ENCODE measurements around the gene ELOVL5. TPM values are rescaled to one million over a fixed set of nuclear protein-coding genes. Genes with fewer than 3 reads are reported as not detected.

ELOVL5 gene
- total RNA-seq, 1 experiment from 2014 or later = 42.9 TPM

DNA sequence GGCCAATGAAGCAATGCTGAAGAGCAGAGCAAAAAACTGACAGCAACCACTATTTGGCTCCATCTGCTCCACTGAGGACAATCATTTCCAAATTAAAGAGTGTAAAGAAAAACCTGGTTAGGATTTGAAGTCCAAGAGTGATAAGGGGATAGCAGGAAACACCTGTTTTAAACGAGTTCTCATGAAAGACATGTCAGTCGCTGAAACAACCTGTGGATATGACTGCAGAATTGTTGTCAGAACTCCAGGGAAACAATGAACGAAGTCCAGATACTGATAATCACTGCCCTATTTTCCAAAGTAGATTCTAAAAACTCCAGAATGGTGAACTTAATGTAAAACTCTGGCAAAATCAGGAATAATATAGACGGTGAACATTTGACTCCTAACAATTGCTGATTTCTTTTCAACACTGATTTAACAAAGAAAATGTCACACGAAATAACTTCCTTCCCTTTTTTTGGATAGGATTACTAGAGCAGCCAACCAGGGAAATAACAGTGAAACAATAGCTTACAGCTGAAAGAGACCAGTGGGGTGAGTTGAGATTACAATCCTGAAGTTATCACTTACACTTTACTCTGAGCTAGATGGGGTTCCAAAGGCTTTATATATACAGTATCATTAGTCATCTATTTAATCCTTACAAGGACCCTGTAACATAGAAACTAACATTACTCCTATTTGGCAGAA lies 83.7 kb downstream of the ELOVL5 start:
- DNase-seq (ENCODE audit: low read depth, low spot score) = no peak
- in situ Hi-C loops (cut with HindIII; ENCODE audit: low pct_unique_long_range_greater_than_20kb, low sequenced_read_pairs) = no loop called here

DNA sequence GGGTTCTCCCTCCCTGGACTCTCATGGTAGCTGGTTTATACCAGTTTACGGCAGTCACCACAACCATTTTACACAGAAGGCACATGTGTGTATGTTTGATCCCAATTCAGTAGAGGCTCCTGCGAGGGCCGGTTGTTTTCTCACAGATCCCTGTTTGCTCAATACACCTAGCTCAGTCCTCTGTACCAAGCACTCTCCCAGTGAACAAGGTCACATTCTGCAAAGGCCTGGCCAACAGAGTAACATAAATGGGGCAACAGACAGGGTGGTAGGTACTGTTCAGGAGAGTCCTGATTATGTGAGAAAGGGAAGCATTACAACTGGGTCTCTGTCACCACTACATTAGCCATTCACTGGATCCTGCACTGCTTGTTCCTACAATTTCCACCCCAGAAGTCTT lies 84.4 kb downstream of the ELOVL5 start:
- in situ Hi-C loops (cut with HindIII; ENCODE audit: low pct_unique_long_range_greater_than_20kb, low sequenced_read_pairs) = no loop called here
- DNase-seq (ENCODE audit: low read depth, low spot score) = no peak

DNA sequence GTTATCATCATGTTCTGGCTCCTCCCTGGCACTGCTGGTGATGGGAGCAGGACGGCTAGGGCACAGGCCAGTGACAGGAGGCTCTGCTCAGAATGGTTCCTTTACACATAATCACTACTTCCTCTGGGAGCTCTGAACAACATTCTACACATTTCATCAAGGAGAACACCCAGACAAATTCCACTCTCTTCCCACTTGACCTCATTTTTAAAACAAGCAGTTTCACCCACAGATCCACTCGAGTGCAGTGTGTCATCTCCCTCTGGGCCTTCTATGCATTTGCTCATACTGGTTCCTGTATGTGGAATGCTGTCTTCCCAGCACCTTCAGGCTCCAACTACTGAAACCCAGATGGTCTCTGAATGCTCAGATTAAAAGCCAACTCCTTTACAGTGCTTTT lies 84.8 kb downstream of the ELOVL5 start:
- in situ Hi-C loops (cut with HindIII; ENCODE audit: low pct_unique_long_range_greater_than_20kb, low sequenced_read_pairs) = no loop called here
- no peak for DNase-seq (ENCODE audit: low read depth, low spot score)

DNA sequence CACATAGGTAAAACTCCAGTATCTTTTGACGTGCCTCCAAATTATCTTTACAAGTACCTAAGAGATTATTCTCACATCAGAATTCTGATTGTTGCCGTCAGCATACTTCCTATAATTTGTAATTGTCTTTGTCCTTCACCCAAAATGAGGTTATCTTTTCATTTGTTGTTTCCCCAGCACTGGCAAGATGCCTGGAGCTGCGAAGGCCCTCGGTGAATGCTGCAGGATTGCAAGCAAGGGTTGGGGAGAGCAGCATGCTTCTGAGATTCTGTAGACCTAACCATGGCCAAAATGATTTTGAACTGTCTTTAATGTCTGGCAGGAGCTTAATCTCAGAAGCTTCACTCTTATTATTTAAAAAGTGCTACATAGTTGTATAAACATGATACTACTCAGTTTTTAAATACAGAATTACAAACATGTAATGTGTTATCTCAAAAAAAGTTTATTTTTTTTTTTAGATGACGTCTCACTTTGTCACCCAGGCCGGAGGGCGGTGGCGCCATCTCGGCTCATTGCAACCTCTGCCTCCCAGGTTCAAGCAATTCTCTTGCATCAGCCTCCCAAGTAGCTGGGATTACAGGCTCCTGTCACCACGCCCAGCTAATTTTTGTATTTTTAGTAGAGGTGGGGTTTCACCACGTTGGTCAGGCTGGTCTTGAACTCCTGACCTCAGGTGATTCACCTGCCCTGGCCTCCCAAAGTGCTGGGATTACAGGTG lies 88.7 kb downstream of the ELOVL5 start:
- in situ Hi-C loops (cut with HindIII; ENCODE audit: low pct_unique_long_range_greater_than_20kb, low sequenced_read_pairs) = no loop called here
- DNase-seq (ENCODE audit: low read depth, low spot score) = no peak

DNA sequence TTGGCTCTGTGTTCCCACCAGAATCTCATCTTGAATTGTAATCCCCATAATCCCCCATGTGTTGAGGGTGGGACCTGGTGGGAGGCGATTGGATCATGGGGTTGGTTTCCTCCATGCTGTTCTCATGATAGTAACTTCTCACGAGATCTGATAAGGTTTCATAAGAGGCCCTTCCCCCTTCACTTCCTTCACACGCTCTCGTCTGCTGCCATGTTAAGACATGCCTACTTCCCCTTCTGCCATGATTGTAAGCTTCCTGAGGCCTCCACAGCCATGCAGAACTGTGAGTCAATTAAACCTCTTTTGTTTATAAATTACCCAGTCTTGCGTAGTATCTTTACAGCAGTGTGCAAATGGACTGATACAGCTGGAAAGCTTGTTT lies 90.0 kb downstream of the ELOVL5 start:
- no peak for DNase-seq (ENCODE audit: low read depth, low spot score)
- in situ Hi-C loops (cut with HindIII; ENCODE audit: low pct_unique_long_range_greater_than_20kb, low sequenced_read_pairs) = no loop called here

DNA sequence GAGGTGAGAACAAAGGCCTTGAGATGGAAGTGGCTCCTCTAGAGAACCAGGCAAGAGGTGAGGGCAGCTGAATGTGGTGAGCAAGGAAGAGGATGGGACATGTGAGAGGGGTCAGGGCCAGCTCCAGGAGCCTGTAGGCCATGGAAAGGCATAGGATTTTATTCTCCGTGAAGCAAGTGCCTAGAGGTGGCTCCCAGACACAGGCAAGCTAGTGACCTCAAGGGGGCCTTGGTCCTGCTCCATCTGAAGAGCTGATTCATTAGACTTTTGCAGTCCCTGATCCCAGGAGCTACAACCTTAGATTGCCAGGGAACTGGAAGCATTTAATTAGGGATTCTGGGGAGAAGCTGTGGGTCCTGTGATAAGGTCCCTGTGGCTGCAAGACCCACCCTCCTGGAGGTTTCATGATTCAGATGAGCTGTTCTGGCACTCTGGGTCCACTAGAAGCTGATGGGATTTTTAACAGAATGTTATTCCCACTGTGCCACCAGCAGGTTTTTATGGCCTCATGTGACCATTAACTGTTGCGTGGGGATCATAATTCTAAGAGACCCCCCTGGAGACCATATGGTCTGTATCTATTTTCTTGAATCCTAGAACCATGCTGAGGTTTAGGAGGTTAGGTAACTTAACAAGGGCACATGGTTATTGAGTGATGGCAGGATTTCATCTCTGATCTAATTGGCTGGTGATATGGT lies 90.5 kb downstream of the ELOVL5 start:
- in situ Hi-C loops (cut with HindIII; ENCODE audit: low pct_unique_long_range_greater_than_20kb, low sequenced_read_pairs) = no loop called here
- no peak for DNase-seq (ENCODE audit: low read depth, low spot score)

DNA sequence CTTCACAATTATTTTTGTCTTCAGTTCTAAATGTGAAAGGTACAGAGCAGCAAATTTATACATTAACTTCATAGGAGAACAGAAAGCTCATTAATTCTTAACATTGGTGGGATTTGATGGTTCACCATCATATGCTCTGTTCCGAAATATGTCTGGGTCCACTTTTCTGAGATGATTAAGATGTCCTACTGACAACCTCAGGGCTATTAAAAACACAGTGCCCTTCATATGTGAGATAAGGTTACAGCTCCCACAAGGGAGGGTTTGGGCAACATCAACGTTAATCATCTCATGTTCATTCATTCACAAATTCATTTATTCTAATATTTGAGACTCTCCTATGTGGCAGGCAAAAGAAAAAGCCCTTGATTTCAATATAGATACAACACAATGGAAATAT lies 91.2 kb downstream of the ELOVL5 start:
- in situ Hi-C loops (cut with HindIII; ENCODE audit: low pct_unique_long_range_greater_than_20kb, low sequenced_read_pairs) = no loop called here
- no peak for DNase-seq (ENCODE audit: low read depth, low spot score)

DNA sequence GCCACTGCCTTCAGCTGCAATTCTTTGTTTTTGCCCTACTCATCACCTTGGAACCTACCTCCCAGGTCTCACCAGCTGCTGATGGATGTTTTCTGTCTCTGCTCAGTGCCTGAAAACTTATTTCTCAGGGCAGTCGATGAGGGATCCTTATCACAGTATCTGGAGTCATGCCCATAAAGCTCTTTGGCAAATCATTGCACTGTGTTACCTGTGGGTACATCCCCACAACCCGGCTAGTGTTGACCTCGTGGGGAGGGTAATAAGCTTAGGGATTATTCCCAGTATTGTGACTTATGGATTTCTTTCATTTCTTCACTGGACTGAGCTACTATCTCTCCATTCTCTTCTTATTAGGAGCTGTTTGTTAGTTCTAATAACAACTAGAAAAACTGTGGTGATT lies 91.7 kb downstream of the ELOVL5 start:
- no peak for DNase-seq (ENCODE audit: low read depth, low spot score)
- in situ Hi-C loops (cut with HindIII; ENCODE audit: low pct_unique_long_range_greater_than_20kb, low sequenced_read_pairs) = no loop called here

DNA sequence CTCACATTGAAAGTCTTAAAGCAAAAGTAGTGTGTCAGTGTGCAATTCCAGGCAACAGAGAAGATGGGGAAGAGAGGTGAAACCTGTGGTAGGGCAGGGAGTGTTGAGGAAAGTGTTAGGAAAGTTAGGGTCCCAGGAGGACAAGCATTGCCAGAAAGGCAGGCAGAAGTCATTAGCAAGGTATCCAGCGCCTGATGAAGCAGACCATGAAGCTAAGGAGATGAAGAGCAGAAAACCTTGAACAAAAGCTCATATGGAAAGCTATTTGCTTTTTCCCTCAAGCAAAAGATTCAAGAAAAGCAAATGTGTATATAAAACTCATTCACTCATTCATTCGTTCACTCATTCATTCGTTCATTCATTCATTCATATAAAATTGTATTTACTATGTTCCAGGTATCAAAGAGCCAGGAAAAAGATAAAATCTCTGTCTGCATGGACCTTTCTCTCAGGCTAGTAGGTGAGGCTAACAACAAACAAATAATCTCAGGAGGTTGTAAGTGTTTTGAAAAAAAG lies 96.5 kb downstream of the ELOVL5 start:
- DNase-seq (ENCODE audit: low read depth, low spot score) = no peak
- in situ Hi-C loops (cut with HindIII; ENCODE audit: low pct_unique_long_range_greater_than_20kb, low sequenced_read_pairs) = no loop called here

DNA sequence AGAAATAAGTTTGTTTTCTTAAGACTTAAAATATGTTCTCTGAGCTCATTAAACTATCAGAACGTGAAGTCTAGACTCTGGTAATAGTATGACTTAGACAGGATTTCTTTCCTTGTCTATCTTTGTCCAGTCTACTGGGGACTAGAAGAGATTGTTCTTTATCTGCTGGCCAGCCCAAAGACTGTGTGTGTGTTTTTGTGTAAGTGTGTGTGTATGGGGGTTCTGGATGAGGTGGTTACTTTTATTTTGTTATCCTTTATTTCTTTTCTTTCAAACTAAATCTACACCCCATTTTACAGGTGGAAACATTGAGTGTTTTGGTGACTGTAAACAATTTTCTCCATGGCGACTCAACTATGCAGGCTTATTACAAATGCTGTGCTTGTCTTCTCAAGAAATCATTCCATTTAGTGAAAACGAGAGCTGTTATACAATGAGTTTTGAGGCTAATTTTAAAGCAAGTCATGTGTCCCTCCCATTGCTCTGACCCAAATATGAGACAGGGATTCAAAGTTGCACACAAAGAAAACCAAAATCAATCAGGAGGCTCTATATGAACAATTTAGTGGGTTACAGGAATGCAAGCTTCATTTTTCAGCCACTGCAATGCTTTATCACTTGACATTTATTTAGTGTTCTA lies 97.6 kb downstream of the ELOVL5 start:
- peak; percentile 5 for DNase-seq (ENCODE audit: low read depth, low spot score)
- in situ Hi-C loops (cut with HindIII; ENCODE audit: low pct_unique_long_range_greater_than_20kb, low sequenced_read_pairs) = no loop called here

DNA sequence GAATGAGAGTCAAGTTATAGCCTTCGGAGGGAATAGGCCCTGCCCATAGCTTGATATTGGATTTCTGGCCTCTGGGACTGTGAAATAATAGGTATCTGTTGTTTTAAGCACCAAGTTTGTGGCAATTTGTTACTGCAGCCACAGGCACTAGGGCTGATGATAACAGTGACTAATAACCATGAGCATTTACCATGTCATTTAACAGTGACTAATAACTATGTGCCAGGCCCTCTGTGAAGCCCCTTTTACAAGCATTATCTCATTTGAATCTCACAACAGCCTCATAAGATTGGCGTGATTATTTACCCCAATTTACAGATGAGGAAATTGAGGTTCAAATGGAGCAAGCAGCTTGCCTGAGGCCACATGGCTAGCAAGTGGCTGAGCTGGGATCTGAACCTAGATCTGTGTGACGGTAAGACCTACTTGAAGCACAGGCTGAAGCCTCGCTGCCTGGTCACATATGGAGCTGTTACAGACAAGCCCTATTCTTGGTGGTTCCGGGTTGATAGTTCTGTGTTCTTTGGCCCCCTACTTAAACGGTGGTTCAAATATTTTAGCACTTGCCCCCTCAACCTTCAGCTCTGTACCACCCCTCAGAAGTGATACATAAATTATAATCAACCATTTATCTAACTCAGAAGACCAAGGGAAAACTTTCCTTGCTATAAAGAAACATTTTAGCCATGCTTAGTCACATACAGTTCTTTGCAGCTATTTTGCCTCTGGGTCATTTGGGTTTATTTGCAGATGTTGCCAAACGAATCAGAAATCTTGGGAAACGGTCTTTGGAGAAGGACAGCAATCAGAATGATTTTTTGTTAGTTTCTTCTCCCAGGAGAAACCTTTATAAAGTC lies 98.3 kb downstream of the ELOVL5 start:
- DNase-seq (ENCODE audit: low read depth, low spot score) = peak; percentile 49
- in situ Hi-C loops (cut with HindIII; ENCODE audit: low pct_unique_long_range_greater_than_20kb, low sequenced_read_pairs) = no loop called here

DNA sequence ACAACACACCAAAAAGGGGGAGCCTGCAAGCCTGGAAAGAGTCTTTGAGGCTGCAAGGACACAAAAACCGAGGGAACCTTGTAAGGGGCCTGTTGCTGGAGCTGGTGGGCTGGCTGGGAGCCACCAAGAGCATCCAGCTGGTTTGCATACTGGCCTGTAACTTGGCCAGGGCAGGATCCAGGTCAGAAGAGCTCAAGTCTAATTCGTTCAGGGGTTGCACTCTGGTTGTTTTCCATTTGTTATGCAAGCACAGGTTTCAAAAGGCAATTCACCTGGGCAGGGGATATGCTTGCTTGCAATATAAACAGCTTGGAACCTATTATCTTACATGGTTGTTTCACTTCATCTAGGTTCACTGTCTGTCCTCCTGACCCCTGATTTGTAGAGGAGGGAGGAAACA lies 101.8 kb downstream of the ELOVL5 start:
- in situ Hi-C loops (cut with HindIII; ENCODE audit: low pct_unique_long_range_greater_than_20kb, low sequenced_read_pairs) = no loop called here
- DNase-seq (ENCODE audit: low read depth, low spot score) = no peak

DNA sequence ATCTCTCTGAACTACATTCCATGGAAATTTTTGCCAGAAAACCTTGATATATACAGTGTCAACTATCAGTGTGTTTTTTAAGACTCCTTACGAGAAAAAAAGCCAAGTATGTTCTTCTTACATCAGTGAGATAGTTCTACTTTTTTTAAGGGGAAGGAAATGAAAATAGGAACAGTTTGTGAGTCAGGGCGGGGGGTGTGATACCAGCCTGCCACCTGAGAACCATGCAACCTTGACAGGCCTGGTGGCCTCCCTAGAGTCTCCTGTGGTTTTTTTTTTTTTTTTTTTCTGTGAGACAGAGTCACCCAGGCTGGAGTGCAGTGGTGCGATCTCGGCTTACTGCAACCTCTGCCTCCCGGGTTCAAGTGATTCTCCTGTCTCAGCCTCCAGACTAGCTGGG lies 103.8 kb downstream of the ELOVL5 start:
- no peak for DNase-seq (ENCODE audit: low read depth, low spot score)
- in situ Hi-C loops (cut with HindIII; ENCODE audit: low pct_unique_long_range_greater_than_20kb, low sequenced_read_pairs) = no loop called here

DNA sequence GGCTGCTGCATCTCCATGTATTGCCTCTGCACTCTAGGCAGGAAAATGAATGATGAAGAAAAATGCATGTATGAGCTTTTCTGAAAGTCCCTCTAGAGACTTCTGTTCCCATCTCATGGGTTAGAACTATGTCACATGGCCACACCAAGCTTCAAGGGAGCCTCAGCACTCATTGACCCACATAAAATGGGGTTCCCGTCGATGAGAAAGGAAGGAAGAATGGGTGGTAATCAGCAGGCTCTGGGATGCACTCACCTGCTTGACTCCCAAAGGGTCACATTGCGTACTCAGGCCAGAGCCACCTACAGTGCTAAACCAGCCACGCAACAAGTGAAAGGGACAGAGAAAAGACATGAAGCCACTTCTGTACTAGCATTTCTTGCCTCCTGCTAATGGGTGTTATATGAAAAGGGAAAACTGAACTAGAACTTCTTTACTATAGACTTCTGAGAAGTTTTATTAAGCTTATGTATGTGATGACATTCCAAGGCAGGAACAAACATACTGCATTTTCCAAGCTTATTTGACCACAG lies 104.3 kb downstream of the ELOVL5 start:
- in situ Hi-C loops (cut with HindIII; ENCODE audit: low pct_unique_long_range_greater_than_20kb, low sequenced_read_pairs) = no loop called here
- DNase-seq (ENCODE audit: low read depth, low spot score) = no peak

DNA sequence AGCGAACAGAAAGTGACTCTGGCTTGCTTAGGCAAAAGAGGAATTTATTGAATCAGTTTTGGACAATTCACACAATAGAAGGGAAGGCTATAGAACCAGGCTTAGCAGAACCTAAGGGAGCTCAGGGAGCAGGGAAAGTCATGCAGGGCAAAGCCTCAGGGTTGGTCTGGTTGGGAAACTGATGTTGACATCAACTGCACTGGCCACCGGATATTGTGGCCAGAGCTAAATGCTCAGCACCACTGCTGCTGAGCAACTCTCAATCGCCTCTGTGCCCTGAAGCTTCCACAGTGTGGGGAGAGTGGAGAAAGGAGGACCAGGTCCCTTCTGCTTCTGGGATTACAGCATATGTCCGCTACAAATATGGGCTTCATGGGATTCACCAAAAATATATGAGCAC lies 106.8 kb downstream of the ELOVL5 start:
- DNase-seq (ENCODE audit: low read depth, low spot score) = peak; percentile 17
- in situ Hi-C loops (cut with HindIII; ENCODE audit: low pct_unique_long_range_greater_than_20kb, low sequenced_read_pairs) = no loop called here

DNA sequence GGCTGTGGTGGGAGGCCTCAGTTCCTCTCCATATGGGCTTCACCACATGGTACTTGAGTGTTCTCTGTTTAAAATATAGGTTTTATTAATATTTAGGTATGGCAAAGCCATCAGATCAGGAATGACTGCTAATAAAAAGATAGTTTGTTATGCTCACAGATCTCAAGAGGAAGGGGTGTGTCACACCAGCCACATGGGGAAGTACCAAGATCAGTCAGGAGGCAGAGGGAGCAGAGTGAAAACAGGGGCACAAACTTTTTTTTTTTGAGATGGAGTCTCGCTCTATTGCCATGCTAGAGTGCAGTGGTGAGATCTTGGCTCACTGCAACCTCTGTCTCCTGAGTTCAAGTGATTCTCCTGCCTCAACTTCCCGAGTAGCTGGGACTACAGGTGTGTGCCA lies 108.0 kb downstream of the ELOVL5 start:
- in situ Hi-C loops (cut with HindIII; ENCODE audit: low pct_unique_long_range_greater_than_20kb, low sequenced_read_pairs) = no loop called here
- DNase-seq (ENCODE audit: low read depth, low spot score) = no peak

DNA sequence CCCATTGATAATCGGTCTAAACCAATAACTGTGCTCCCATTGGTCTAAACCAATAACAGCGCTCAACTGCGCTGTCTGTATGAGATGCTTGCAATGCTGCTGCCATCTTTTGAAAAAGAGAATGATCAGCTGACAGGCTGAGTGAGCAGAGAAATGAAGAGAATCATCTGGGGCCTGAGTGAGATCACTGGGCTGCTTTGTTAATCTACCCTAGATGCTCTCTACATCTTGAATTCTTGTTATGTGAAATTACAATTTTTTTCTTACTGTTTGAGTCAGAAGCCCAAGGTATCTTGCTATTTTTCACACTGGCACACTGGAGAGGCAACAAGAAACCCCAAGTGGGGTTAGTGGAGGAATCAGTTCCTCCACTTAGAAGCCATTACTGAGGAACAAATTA lies 108.6 kb downstream of the ELOVL5 start:
- in situ Hi-C loops (cut with HindIII; ENCODE audit: low pct_unique_long_range_greater_than_20kb, low sequenced_read_pairs) = no loop called here
- DNase-seq (ENCODE audit: low read depth, low spot score) = no peak

Measured in SK-MEL-5 (cell line).